Measurements from ENCODE around the gene SRGAP1. TPM values are rescaled to one million over a fixed set of nuclear protein-coding genes. Genes with fewer than 3 reads are reported as not detected.

SRGAP1 gene
- total and polyA plus RNA-seq, 2 of the 8 experiments (the other 6 are each of a cell fraction or from before 2014, with no cell fraction given) = 3.2 to 7.3 TPM

GRCh38 chr12:64142784-64143183 is 298.3 kb downstream of the SRGAP1 start:
- H2BK5ac ChIP-seq (ENCODE audit: low read depth, low read length) = no peak overlapping the region
- 95% methylated on average over 7 of the region's 7 CpGs; no CpG with 5 or more reads in 1 of the 2 experiments for WGBS, 2 experiments (ENCODE audit: extremely low coverage in 1 of 2, insufficient coverage in 1 of 2, insufficient read length in 1 of 2, insufficient replicate concordance in 2 of 2, low coverage in 1 of 2, low lambda C conversion rate in 2 of 2, missing lambda C conversion rate in 1 of 2)
- no peak overlapping the region for H3K56ac ChIP-seq (replicated peaks; ENCODE audit: insufficient read length, low read depth, low read length)
- FAIRE-seq = no peak
- no peak overlapping the region for H4K91ac ChIP-seq (replicated peaks; ENCODE audit: insufficient read length, low read length)
- H2AFZ ChIP-seq (ENCODE audit: low read length) = no peak overlapping the region
- 0 out of 2 replicates have a peak overlapping the region, but pooled peaks have one; percentile 15 for H2AK5ac ChIP-seq (ENCODE audit: low read depth, low read length)
- no peak overlapping the region for H4K5ac ChIP-seq (ENCODE audit: insufficient read length, low read depth, low read length)
- ChIA-PET POLR2A (ENCODE audit: partially characterized antibody) (interaction anchor here (1.3 kb wide), 1 partner anchor 8 kb away, joined by 3 read pairs; no protein-coding TSS in a partner anchor), CTCF (ENCODE audit: partially characterized antibody) (interaction anchor here (0.6 kb wide), 1 partner anchor 298 kb away, joined by 3 read pairs; no protein-coding TSS in a partner anchor)
- no peaks in the 10 kb centered on the region for H3K27me3 ChIP-seq (replicated peaks in 1 of 4; ENCODE audit: control insufficient read depth in 3 of 4, extremely low read depth in 1 of 4, insufficient read depth in 3 of 4, low read length in 3 of 4)
- H3K36me3 ChIP-seq (ENCODE audit: control insufficient read depth in 2 of 4, insufficient read depth in 4 of 4, low read length in 3 of 4) = no peaks in the 10 kb centered on the region
- no peaks in the 10 kb centered on the region for H3K79me2 ChIP-seq (ENCODE audit: control insufficient read depth in 1 of 2, insufficient read depth in 2 of 2, low read length in 2 of 2)
- H3K9me3 ChIP-seq (ENCODE audit: insufficient read depth in 2 of 2, low read depth in 1 of 2, low read length in 1 of 2) = no peaks in the 10 kb centered on the region
- no peak overlapping the region for H3K23ac ChIP-seq (ENCODE audit: insufficient read length)
- no peaks in the 10 kb centered on the region for H3K79me1 ChIP-seq (ENCODE audit: low read depth, low read length)
- H2BK15ac ChIP-seq (ENCODE audit: low read length) = no peak overlapping the region
- no peak overlapping the region for H3K9ac ChIP-seq (replicated peaks in 1 of 4; ENCODE audit: extremely low read depth in 1 of 4, low read depth in 3 of 4, low read length in 3 of 4)
- H4K8ac ChIP-seq (ENCODE audit: extremely low read depth, insufficient read depth, low read length) = no peak overlapping the region
- no peaks in the 10 kb centered on the region for H3K23me2 ChIP-seq (ENCODE audit: low read depth, low read length)
- H2BK12ac ChIP-seq (ENCODE audit: low read depth, low read length) = no peak overlapping the region
- no peaks in the 10 kb centered on the region; a peak in 1 of 7 replicates for H3K4me1 ChIP-seq (replicated peaks in 1 of 4; ENCODE audit: control insufficient read depth in 3 of 4, insufficient read depth in 4 of 4, low read length in 3 of 4)
- no peak overlapping the region for H2BK120ac ChIP-seq (replicated peaks; ENCODE audit: low read depth, low read length)
- DNase-seq (ENCODE audit: low read depth in 1 of 2, low spot score in 2 of 2) = no peak
- no peak overlapping the region for H2BK20ac ChIP-seq (ENCODE audit: low read length)
- H3K14ac ChIP-seq (ENCODE audit: insufficient read length) = no peak overlapping the region
- H3K27ac ChIP-seq (ENCODE audit: low read depth, low read length) = no peak overlapping the region
- no peak overlapping the region for H3K4ac ChIP-seq (replicated peaks; ENCODE audit: insufficient read length, low read depth, low read length)
- H3K4me2 ChIP-seq (ENCODE audit: insufficient read depth in 1 of 2, low read depth in 2 of 2, low read length in 2 of 2) = no peak overlapping the region
- no peaks in the 10 kb centered on the region for H4K20me1 ChIP-seq (replicated peaks in 1 of 2; ENCODE audit: control insufficient read depth in 1 of 2, insufficient read depth in 2 of 2, low read length in 2 of 2)
- H3K18ac ChIP-seq (ENCODE audit: extremely low read depth, low read length) = no peak overlapping the region
- H3K4me3 ChIP-seq (ENCODE audit: extremely low read depth in 1 of 4, insufficient read depth in 2 of 4, low read depth in 3 of 4, low read length in 4 of 4) = no peak overlapping the region
- TF ChIP-seq RXRA (IDR thresholded peaks at IDR 0.05; ENCODE audit: insufficient read depth, low read depth, low read length) (no peak), CREB1 (IDR thresholded peaks at IDR 0.05) (no peak), ATF3 (IDR thresholded peaks at IDR 0.05; ENCODE audit: insufficient read depth, low read depth, low read length) (no peak), MAFK (IDR thresholded peaks at IDR 0.05; ENCODE audit: low read depth, low read length) (no peak), SIX5 (IDR thresholded peaks at IDR 0.05; ENCODE audit: low read depth, low read length) (no peak), JUN (IDR thresholded peaks at IDR 0.05; ENCODE audit: low read depth, low read length) (no peak), YY1 (IDR thresholded peaks at IDR 0.05; ENCODE audit: low read depth, low read length) (no peak), HDAC6 (IDR thresholded peaks at IDR 0.05; ENCODE audit: low read depth, low read length) (no peak), FOSL1 (IDR thresholded peaks at IDR 0.05; ENCODE audit: insufficient read depth, low read depth, low read length) (no peak), USF2 (IDR thresholded peaks at IDR 0.05; ENCODE audit: low read length) (no peak), POLR2AphosphoS5 (IDR thresholded peaks at IDR 0.05; ENCODE audit: low read depth, low read length) (no peak), ZNF274 (IDR thresholded peaks at IDR 0.05; ENCODE audit: borderline replicate concordance, extremely low read depth, low read length) (no peak), SIRT6 (IDR thresholded peaks at IDR 0.05; ENCODE audit: low read length) (no peak), GTF2F1 (IDR thresholded peaks at IDR 0.05; ENCODE audit: borderline replicate concordance, low read depth, low read length) (no peak)
